Measurements from ENCODE around the gene HBB. TPM values are rescaled to one million over a fixed set of nuclear protein-coding genes. Genes with fewer than 3 reads are reported as not detected.

The HBB gene
- total RNA-seq, result 100 to 1,000 TPM in 1 of 2 donors, 10 to 100 TPM in 1; 10.2 to 257 TPM

- no peaks in the 10 kb centered on the region for H3K36me3 ChIP-seq
- no peak within 1 kb of the TSS for H3K4me3 ChIP-seq
- no peaks in the 10 kb centered on the region for H3K27me3 ChIP-seq (replicated peaks; ENCODE audit: insufficient read depth)
- ATAC-seq (ENCODE audit: insufficient number of reproducible peaks, low FRiP score, low read depth) (no peak), DNase-seq (ENCODE audit: low spot score) (no peak)
- H3K9me3 ChIP-seq, result no peaks in the 10 kb centered on the region
- no peak for TF ChIP-seq CTCF (IDR thresholded peaks at IDR 0.05)
- H3K27ac ChIP-seq, result no peak within 1 kb of the TSS
- H3K4me1 ChIP-seq (ENCODE audit: control insufficient read depth in 1 of 2, low read depth in 2 of 2), result no peaks in the 10 kb centered on the region
Observed at GRCh38 chr11:5226732-5227310, at the start of gene HBB. HBB (minus strand) TSS chr11:5227071; CDS start chr11:5227021, 50 bp downstream.

- Histone ChIP-seq H3K27me3 (replicated peaks; ENCODE audit: insufficient read depth) (no peaks in the 10 kb centered on the region), H3K4me3 (no peak overlapping the region), H3K36me3 (no peaks in the 10 kb centered on the region), H3K4me1 (ENCODE audit: control insufficient read depth in 1 of 2, low read depth in 2 of 2) (no peaks in the 10 kb centered on the region), H3K27ac (no peak overlapping the region), H3K9me3 (no peaks in the 10 kb centered on the region)
- TF ChIP-seq CTCF (IDR thresholded peaks at IDR 0.05), result no peak
- ATAC-seq (ENCODE audit: insufficient number of reproducible peaks, low FRiP score, low read depth), result no peak
- DNase-seq (ENCODE audit: low spot score), result no peak
Observed at GRCh38 chr11:5275369-5276110, 48.7 kb upstream of the HBB start.

- no peak for ATAC-seq (ENCODE audit: insufficient number of reproducible peaks, low FRiP score, low read depth)
- H3K4me3 ChIP-seq, result no peak overlapping the region
- no peaks in the 10 kb centered on the region for H3K36me3 ChIP-seq
- no peak for TF ChIP-seq CTCF (IDR thresholded peaks at IDR 0.05)
- H3K27ac ChIP-seq, result no peak overlapping the region
- H3K27me3 ChIP-seq (replicated peaks; ENCODE audit: insufficient read depth), result no peaks in the 10 kb centered on the region
- DNase-seq (ENCODE audit: low spot score), result no peak
- H3K4me1 ChIP-seq (ENCODE audit: control insufficient read depth in 1 of 2, low read depth in 2 of 2), result no peaks in the 10 kb centered on the region
- H3K9me3 ChIP-seq, result no peaks in the 10 kb centered on the region
Observed at GRCh38 chr11:5274395-5274794, 47.5 kb upstream of the HBB start.

- DNase-seq (ENCODE audit: low spot score) (no peak), ATAC-seq (ENCODE audit: insufficient number of reproducible peaks, low FRiP score, low read depth) (no peak)
Observed at GRCh38 chr11:5272395-5273017, 45.6 kb upstream of the HBB start.

More at GRCh38 chr11:5272395-5273017, 45.6 kb upstream of the HBB start:
- no peak overlapping the region for H3K4me3 ChIP-seq
- no peaks in the 10 kb centered on the region for H3K36me3 ChIP-seq
- no peak for TF ChIP-seq CTCF (IDR thresholded peaks at IDR 0.05)
- no peaks in the 10 kb centered on the region for H3K27me3 ChIP-seq (replicated peaks; ENCODE audit: insufficient read depth)
- no peaks in the 10 kb centered on the region for H3K4me1 ChIP-seq (ENCODE audit: control insufficient read depth in 1 of 2, low read depth in 2 of 2)
- no peak overlapping the region for H3K27ac ChIP-seq
- no peaks in the 10 kb centered on the region for H3K9me3 ChIP-seq

All from thoracic aorta (tissue), 2 donors.